Astrocyte of the cerebellum (primary cell): Measurements from ENCODE around the gene A4GNT.
"Not testable (repeated sequence)": the region's sequence is repeated elsewhere in the genome, so short reads cannot be mapped to it uniquely, and the experiment has no call there.

Experiments used
- DNase-seq: peaks from one replicate; pipeline ENCODE4 v3.0.0-alpha.2; 2011; ENCODE audit warnings: low read depth
- H3K4me3 ChIP-seq: 2 replicates; pipeline ENCODE4 v1.5.1; 2011; ENCODE audit warnings: mild to moderate bottlenecking, low read depth, low read length, moderate library complexity
- CTCF ChIP-seq: IDR thresholded peaks from 2 replicates; pipeline ENCODE4 v1.5.1; 2012; ENCODE audit warnings: low read length, low read depth, moderate library complexity, mild to moderate bottlenecking; ENCODE audit errors: missing control alignments
- in situ Hi-C: cut with HindIII; loops from 2 replicates; pipeline ENCODE4 v1.10.0; 2017; ENCODE audit warnings: low sequenced_read_pairs

The A4GNT gene

GRCh38 chr3:138093721-138094120 is 38.5 kb downstream of the A4GNT start:
- DNase-seq: no peak
- no peak for TF ChIP-seq CTCF
- H3K4me3 ChIP-seq: no peak overlapping the region
- in situ Hi-C loops: no loop called here

- in situ Hi-C loops: no loop called here
- no peak overlapping the region for H3K4me3 ChIP-seq
- DNase-seq: no peak
- TF ChIP-seq CTCF: no peak
Measured at GRCh38 chr3:138092023-138092422, 40.2 kb downstream of the A4GNT start.

GRCh38 chr3:138089091-138089490 is 43.1 kb downstream of the A4GNT start:
- H3K4me3 ChIP-seq: no peak overlapping the region
- no peak for DNase-seq
- in situ Hi-C loops: no loop called here
- no peak for TF ChIP-seq CTCF

- DNase-seq, H3K4me3 ChIP-seq, in situ Hi-C loops: not testable (repeated sequence)
Measured at GRCh38 chr3:138085745-138086144, 46.4 kb downstream of the A4GNT start.

- no peak for DNase-seq
- in situ Hi-C loops: no loop called here
- no peak for TF ChIP-seq CTCF
- no peak overlapping the region for H3K4me3 ChIP-seq
Measured at GRCh38 chr3:138084196-138084595, 48.0 kb downstream of the A4GNT start.

- in situ Hi-C loops: no loop called here
- no peak for TF ChIP-seq CTCF
- DNase-seq: no peak
- no peak overlapping the region for H3K4me3 ChIP-seq
Measured at GRCh38 chr3:138082992-138083386, 49.2 kb downstream of the A4GNT start.

GRCh38 chr3:138082085-138082991 is 49.9 kb downstream of the A4GNT start:
- in situ Hi-C loops: no loop called here
- peak; percentile 91 for DNase-seq
- TF ChIP-seq CTCF: no peak
- peak overlapping the region; percentile 1 for H3K4me3 ChIP-seq
